OCI-LY3 (cell line): ENCODE data around the gene MFAP2.

ENCODE experiments used
- EZH2phosphoT487 ChIP-seq: fragments of 200-600 bp; shearing (Covaris generic); IDR thresholded peaks from 2 replicates; pipeline ENCODE4 v1.6.1; 2018; ENCODE audit warnings: antibody characterized with exemption, mixed run types, low read depth
- TF ChIP-seq, protein P1 (sequence below): fragments of 200-600, 300-600 bp; sonication (generic); IDR thresholded peaks from 2 replicates; pipeline ENCODE4 v1.5.1; 2014; ENCODE audit warnings: antibody characterized with exemption, low read length, low read depth

DNA sequence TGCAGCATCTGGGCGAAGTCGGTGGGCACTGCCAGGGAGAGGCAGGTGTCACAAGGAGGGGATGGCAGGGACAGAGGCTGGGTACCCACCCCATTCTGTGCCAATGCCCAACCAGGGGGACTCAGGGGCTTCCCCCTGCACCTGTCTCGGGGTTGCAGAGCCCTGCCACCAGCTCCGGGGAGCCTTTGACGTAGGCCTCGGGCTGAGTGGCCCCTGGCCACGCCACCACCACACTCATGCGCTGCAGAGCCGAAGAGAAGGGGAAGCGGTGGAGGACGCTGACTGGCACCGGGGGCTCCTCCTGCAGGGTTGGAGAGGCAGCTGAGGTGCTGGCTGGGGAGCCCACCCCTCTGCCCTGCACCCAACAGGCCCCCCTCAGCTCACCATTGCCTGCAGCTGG lies 11.7 kb upstream of the MFAP2 start:
- TF ChIP-seq, protein P1, sequence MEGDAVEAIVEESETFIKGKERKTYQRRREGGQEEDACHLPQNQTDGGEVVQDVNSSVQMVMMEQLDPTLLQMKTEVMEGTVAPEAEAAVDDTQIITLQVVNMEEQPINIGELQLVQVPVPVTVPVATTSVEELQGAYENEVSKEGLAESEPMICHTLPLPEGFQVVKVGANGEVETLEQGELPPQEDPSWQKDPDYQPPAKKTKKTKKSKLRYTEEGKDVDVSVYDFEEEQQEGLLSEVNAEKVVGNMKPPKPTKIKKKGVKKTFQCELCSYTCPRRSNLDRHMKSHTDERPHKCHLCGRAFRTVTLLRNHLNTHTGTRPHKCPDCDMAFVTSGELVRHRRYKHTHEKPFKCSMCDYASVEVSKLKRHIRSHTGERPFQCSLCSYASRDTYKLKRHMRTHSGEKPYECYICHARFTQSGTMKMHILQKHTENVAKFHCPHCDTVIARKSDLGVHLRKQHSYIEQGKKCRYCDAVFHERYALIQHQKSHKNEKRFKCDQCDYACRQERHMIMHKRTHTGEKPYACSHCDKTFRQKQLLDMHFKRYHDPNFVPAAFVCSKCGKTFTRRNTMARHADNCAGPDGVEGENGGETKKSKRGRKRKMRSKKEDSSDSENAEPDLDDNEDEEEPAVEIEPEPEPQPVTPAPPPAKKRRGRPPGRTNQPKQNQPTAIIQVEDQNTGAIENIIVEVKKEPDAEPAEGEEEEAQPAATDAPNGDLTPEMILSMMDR, result no peak
- TF ChIP-seq EZH2phosphoT487, result no peak
